Measurements from ENCODE around the gene UGT1A5.

UGT1A5 gene

GRCh38 chr2:233712611-233713261 lies at the start of gene UGT1A5:
TSS of gene UGT1A5 (plus strand) at chr2:233712907. CDS start at chr2:233712992, 85 bp downstream.
- TF ChIP-seq, protein P1, sequence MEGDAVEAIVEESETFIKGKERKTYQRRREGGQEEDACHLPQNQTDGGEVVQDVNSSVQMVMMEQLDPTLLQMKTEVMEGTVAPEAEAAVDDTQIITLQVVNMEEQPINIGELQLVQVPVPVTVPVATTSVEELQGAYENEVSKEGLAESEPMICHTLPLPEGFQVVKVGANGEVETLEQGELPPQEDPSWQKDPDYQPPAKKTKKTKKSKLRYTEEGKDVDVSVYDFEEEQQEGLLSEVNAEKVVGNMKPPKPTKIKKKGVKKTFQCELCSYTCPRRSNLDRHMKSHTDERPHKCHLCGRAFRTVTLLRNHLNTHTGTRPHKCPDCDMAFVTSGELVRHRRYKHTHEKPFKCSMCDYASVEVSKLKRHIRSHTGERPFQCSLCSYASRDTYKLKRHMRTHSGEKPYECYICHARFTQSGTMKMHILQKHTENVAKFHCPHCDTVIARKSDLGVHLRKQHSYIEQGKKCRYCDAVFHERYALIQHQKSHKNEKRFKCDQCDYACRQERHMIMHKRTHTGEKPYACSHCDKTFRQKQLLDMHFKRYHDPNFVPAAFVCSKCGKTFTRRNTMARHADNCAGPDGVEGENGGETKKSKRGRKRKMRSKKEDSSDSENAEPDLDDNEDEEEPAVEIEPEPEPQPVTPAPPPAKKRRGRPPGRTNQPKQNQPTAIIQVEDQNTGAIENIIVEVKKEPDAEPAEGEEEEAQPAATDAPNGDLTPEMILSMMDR (IDR thresholded peaks at IDR 0.05; ENCODE audit: extremely low read depth, missing control alignments), result no peak
- DNase-seq (ENCODE audit: low spot score), result no peak

DNA sequence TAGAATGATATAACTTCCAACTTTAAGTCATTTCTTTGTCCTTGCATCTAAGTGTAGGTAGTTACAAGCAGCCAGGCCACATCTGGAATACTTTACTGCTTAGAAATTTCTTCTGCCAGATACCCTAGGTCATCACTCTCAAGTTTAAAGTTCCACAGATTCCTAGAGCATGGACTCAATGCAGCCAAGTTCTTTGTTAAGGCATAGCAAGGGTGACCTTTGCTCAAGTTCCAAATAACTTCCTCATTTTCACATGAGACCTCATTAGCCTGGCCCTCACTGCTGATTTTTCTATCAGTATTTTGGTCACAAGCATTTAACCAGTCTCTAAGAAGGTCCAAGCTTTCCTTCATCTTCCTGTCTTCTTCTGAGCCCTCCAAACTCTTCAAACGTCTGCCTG lies 48.8 kb upstream of the UGT1A5 start:
- no peak for DNase-seq (ENCODE audit: low spot score)
- TF ChIP-seq, protein P1 (IDR thresholded peaks at IDR 0.05; ENCODE audit: extremely low read depth, missing control alignments), result no peak

DNA sequence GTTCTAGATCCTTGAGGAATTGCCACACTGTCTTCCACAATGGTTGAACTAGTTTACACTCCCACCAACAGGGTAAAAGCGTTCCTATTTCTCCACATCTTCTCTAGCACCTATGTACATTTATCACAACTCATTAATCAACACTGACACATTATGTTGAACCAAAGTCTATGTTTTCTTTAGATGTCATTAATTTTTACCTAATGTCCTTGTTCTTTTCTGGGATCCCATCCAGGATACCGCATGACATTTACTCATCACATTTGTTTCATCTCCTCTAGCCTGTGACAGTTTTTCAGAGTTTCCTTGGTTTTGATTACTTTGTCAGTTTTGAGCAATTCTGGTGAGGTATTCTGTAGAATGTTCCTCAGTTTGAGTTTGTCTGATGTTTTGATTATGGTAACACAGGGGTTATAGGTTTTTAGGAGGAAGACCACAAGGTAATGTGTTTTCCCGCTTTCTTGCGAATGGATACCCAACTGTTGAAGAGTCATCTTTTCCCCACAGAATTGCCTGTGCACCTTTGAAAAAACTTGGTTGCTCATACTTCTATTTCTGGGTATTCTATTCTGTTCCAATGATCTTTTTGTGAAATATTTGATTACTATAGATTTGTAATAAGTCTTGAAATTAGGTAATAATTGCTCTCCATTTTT lies 44.0 kb upstream of the UGT1A5 start:
- TF ChIP-seq, protein P1 (IDR thresholded peaks at IDR 0.05; ENCODE audit: extremely low read depth, missing control alignments), result no peak
- DNase-seq (ENCODE audit: low spot score), result no peak

DNA sequence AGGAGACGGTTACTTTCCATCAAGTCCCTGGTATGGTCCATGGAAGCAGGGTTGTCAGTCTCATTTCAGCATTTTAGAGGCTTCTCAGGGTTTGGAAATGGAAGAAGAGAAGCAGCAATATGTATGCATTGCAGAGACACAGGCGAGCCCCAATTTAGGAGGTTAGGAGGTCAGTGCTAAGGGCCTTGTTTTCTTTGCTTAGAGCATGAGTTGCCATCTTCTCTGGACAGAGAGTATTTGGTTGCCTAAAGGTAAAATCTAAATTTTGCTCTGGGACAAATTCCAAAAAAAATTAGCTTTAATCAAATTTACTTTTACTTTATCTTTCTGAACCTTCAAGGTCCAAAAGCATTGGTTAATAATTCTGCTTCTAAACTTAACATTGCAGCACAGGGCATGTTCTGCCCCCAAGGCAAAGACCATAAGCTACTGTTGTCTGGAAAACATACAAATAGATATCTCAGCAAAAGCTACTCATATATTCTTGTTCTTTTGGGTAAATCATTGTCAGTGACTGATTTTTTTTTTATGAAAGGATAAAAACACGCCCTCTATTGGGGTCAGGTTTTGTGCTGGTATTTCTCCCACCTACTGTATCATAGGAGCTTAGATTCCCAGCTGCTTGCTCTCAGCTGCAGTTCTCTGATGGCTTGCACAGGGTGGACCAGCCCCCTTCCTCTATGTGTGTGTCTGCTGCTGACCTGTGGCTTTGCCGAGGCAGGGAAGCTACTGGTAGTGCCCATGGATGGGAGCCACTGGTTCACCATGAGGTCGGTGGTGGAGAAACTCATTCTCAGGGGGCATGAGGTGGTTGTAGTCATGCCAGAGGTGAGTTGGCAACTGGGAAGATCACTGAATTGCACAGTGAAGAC lies 41.2 kb upstream of the UGT1A5 start, which contains the start of gene UGT1A9:
UGT1A9 (plus strand) TSS at position 609 of the 872 bp plus-strand sequence; CDS start at position 646, 37 bp downstream.
- TF ChIP-seq, protein P1 (IDR thresholded peaks at IDR 0.05; ENCODE audit: extremely low read depth, missing control alignments), result no peak

GRCh38 chr2:233672886-233673285 lies 39.8 kb upstream of the UGT1A5 start:
- DNase-seq (ENCODE audit: low spot score), result no peak
- TF ChIP-seq, protein P1 (IDR thresholded peaks at IDR 0.05; ENCODE audit: extremely low read depth, missing control alignments), result no peak

More for the DNA sequence above, 41.2 kb upstream of the UGT1A5 start, which contains the start of gene UGT1A9:
- no peak for DNase-seq (ENCODE audit: low spot score)

DNA sequence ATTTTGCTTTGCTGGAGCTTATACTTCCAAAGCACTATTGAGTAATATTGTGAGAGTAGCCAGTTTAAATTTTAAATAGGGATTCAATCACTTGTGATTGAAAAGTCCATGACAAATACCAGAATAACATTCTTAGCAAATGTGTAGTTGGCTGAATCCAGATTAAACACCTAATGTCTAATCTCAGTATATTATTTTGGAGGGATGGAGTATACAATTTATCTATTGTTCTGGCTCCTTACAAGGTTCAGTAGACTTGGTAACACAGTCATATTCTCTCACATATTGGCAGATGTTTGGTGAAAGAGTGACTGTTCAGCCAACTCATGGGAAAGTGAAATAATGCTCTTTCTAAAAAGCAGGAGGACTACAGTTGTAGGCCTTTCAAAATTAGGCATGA lies 38.8 kb upstream of the UGT1A5 start:
- DNase-seq (ENCODE audit: low spot score), result no peak
- TF ChIP-seq, protein P1 (IDR thresholded peaks at IDR 0.05; ENCODE audit: extremely low read depth, missing control alignments), result no peak

Measured in GM20000 (cell line).